HepG2 (cell line): ENCODE data around the gene POLR2J2. TPM values are rescaled to one million over a fixed set of nuclear protein-coding genes. Genes with fewer than 3 reads are reported as not detected.
"Not testable (repeated sequence)": the region's sequence is repeated elsewhere in the genome, so short reads cannot be mapped to it uniquely, and the experiment has no call there.

Experiments used
- ATAC-seq: fragments of 200-7000 bp; cut with Tn5 transposase; 3 replicates; pipeline ENCODE4 v1.9.1; 2020; ENCODE audit warnings: mild to moderate bottlenecking, moderate library complexity
- BruUV-seq: library from RNA; stranded (reverse); fragments of 400-500 nt; replicated peaks from 2 replicates; lab custom pipeline; 2021; lab: Mats Ljungman, UMichigan
- CTCF ChIA-PET: fragments of 300-600 bp; formaldehyde crosslinking; extraction: SDS; loops from one replicate; lab custom pipeline; 2021; ENCODE audit warnings: low total read pairs, inconsistent platforms, low intra/inter-chr PET ratio; lab: Yijun Ruan, JAX
- POLR2A ChIA-PET: fragments of 350-600 bp; sonication (Branson Sonifier 250); formaldehyde crosslinking; loops from one replicate; lab custom pipeline; 2020; ENCODE audit warnings: antibody characterized with exemption, inconsistent platforms; lab: Yijun Ruan, JAX
- DNase-seq: peaks from one replicate; pipeline ENCODE4 v3.0.0-alpha.2; 2015; ENCODE audit warnings: low spot score
- FAIRE-seq: peaks from 3 replicates; lab custom pipeline; 2011; peaks lifted over from hg19 to GRCh38; lab: Jason Lieb, UNC
- H2AFZ ChIP-seq: one replicate; pipeline ENCODE4 v1.6.1; 2011; ENCODE audit warnings: low read length, inconsistent platforms
- H3K27ac ChIP-seq: fragments of 300-600 bp; 3 replicates; pipeline ENCODE4 v1.8.0; 2011; ENCODE audit warnings: mixed run types, mild to moderate bottlenecking, mixed read lengths, low read length, inconsistent platforms; ENCODE audit not compliant: insufficient read depth; ENCODE audit errors: extremely low read length
- H3K27me3 ChIP-seq, 2 experiments: fragments of 200-600 bp in 1 of 2; 2 replicates in 1 of 2; 3 replicates in 1 of 2; pipeline versions ENCODE4 v1.6.0 to v1.8.0; 2011; ENCODE audit warnings: low read length in 2 of 2, mild to moderate bottlenecking in 2 of 2, moderate library complexity in 2 of 2, inconsistent platforms in 1 of 2; ENCODE audit not compliant: insufficient read depth in 2 of 2, control insufficient read depth in 1 of 2
- H3K36me3 ChIP-seq, 2 experiments: fragments of 200-600 bp in 1 of 2; replicated peaks in 1 of 2; 2 replicates in 1 of 2; 3 replicates in 1 of 2; pipeline versions ENCODE4 v1.5.1 to v1.8.0; 2011; ENCODE audit warnings: low read length in 2 of 2, inconsistent platforms in 1 of 2; ENCODE audit not compliant: insufficient read depth in 2 of 2, control insufficient read depth in 1 of 2
- H3K4me1 ChIP-seq: 2 replicates; pipeline ENCODE4 v1.5.1; 2012; ENCODE audit warnings: low read length, inconsistent platforms; ENCODE audit not compliant: insufficient read depth
- H3K4me2 ChIP-seq: 2 replicates; pipeline ENCODE4 v1.6.0; 2011; ENCODE audit warnings: low read depth, low read length, inconsistent platforms
- H3K4me3 ChIP-seq, 3 experiments: fragments of 200-600 bp in 1 of 3; sonication (generic), shearing (Covaris generic) in 1 of 3; replicated peaks in 1 of 3; 2 replicates each; pipeline ENCODE4 v1.5.1; 2011 to 2016; ENCODE audit warnings: low read length in 3 of 3, inconsistent platforms in 2 of 3, low read depth in 2 of 3, mild to moderate bottlenecking in 2 of 3, control low read depth in 1 of 3, mixed read lengths in 1 of 3; ENCODE audit not compliant: insufficient read depth in 1 of 3
- H3K79me2 ChIP-seq: one replicate; pipeline ENCODE4 v1.6.1; 2011; ENCODE audit warnings: low read length, inconsistent platforms; ENCODE audit not compliant: insufficient read depth
- H3K9ac ChIP-seq: 2 replicates; pipeline ENCODE4 v1.6.0; 2011; ENCODE audit warnings: mild to moderate bottlenecking, low read depth, low read length, inconsistent platforms; ENCODE audit not compliant: insufficient read depth
- H3K9me3 ChIP-seq: 2 replicates; pipeline ENCODE4 v1.5.1; 2012; ENCODE audit warnings: mild to moderate bottlenecking, low read length
- H4K20me1 ChIP-seq: 2 replicates; pipeline ENCODE4 v1.6.0; 2011; ENCODE audit warnings: inconsistent platforms, mild to moderate bottlenecking, low read length, moderate library complexity; ENCODE audit not compliant: insufficient read depth
- WGBS: methylation state at CpG from one replicate; pipeline ENCODE4 v1.1.6; 2017; ENCODE audit warnings: low lambda C conversion rate; 5-methylcytosine and 5-hydroxymethylcytosine counted together
- in situ Hi-C: cut with HindIII; loops from 2 replicates; pipeline ENCODE4 v1.10.0; 2017; ENCODE audit warnings: low pct_unique_long_range_greater_than_20kb; ENCODE audit not compliant: extremely low pct_ligation_motif_present
- intact Hi-C: fragments of 100-400 bp; cut with micrococcal nuclease; formaldehyde crosslinking; loops from one replicate; pipeline ENCODE4 v1.10.0; 2022; ENCODE audit not compliant: unreplicated experiment
- polyA plus RNA-seq, 8 experiments: library from polyadenylated mRNA; depleted of rRNA in 3 of 8; stranded (reverse) in 7 of 8; unstranded in 1 of 8; fragments of >200 nt; fragmentation: Illumina TruSeq in 4 of 8; extraction: Trizol in 4 of 8; gene quantifications; 2 replicates each; pipeline versions ENCODE4 v1.2.1 to v1.2.3, GENCODE V29; 2011 to 2016; ENCODE audit warnings: low read depth in 4 of 8, missing spikeins in 1 of 8, mixed read lengths in 1 of 8; ENCODE audit not compliant: insufficient read depth in 1 of 8
- total RNA-seq, 5 experiments: library from RNA; depleted of rRNA; stranded (reverse); fragments of >200 nt; fragmentation: Illumina TruSeq; extraction: Trizol; gene quantifications; 2 replicates each; pipeline ENCODE4 v1.2.3, GENCODE V29; 2016; ENCODE audit warnings: low read depth in 1 of 5

The POLR2J2 gene
- total and polyA plus RNA-seq, 2 of the 13 experiments (the other 11 are each of a cell fraction or from before 2014, with no cell fraction given): 1.6 to 2.7 TPM

GRCh38 chr7:102627271-102627904 is 44.1 kb downstream of the POLR2J2 start:
- CTCF ChIA-PET, H3K36me3 ChIP-seq, H4K20me1 ChIP-seq, DNase-seq, H3K9me3 ChIP-seq, H3K9ac ChIP-seq, intact Hi-C loops, H3K27me3 ChIP-seq, FAIRE-seq, H3K27ac ChIP-seq, H3K79me2 ChIP-seq, H3K4me2 ChIP-seq, BruUV-seq, POLR2A ChIA-PET, in situ Hi-C loops, H2AFZ ChIP-seq, H3K4me1 ChIP-seq, H3K4me3 ChIP-seq: not testable (repeated sequence)
- peak; percentile 8; the same call in 2 of the 3 replicates for ATAC-seq
- no CpG with 5 or more reads among the region's 8 CpGs for WGBS

GRCh38 chr7:102618122-102618521 is 53.3 kb downstream of the POLR2J2 start:
- H3K4me1 ChIP-seq: not testable (repeated sequence)

More at GRCh38 chr7:102618122-102618521, 53.3 kb downstream of the POLR2J2 start:
- POLR2A ChIA-PET, H3K9ac ChIP-seq, H3K4me3 ChIP-seq, ATAC-seq, H3K36me3 ChIP-seq, intact Hi-C loops, in situ Hi-C loops, H3K9me3 ChIP-seq, H3K27ac ChIP-seq, H4K20me1 ChIP-seq, H3K27me3 ChIP-seq, H2AFZ ChIP-seq, FAIRE-seq, DNase-seq, BruUV-seq, H3K4me2 ChIP-seq, CTCF ChIA-PET, H3K79me2 ChIP-seq: not testable (repeated sequence)
- 65% methylated on average over 3 of the region's 8 CpGs for WGBS
